B cell (primary cell): ENCODE measurements around the gene SRSF6.

ENCODE experiments used
- CTCF ChIP-seq: fragments of 200-600 bp; IDR thresholded peaks from one replicate; pipeline ENCODE4 v1.8.0; 2022; ENCODE audit warnings: antibody characterized with exemption, mild to moderate bottlenecking
- EZH2 ChIP-seq: IDR thresholded peaks from 2 replicates; pipeline ENCODE4 v1.6.1; 2012; ENCODE audit warnings: borderline replicate concordance, low read depth, mild to moderate bottlenecking, moderate library complexity, low read length; ENCODE audit not compliant: insufficient read depth, poor library complexity, severe bottlenecking

GRCh38 chr20:43492101-43492500, 34.4 kb downstream of the SRSF6 start:
- TF ChIP-seq CTCF (no peak), EZH2 (no peak)
